Gastrocnemius medialis (tissue), 4 donors: ENCODE results near the gene AHCYL1. TPM values are rescaled to one million over a fixed set of nuclear protein-coding genes. Genes with fewer than 3 reads are reported as not detected.

Experiments used
- ATAC-seq, 2 donors: fragments of 150-250 bp; one replicate each; pipeline ENCODE4 v1.9.1; 2016
- DNase-seq, 2 donors: peaks; one replicate each; pipeline ENCODE4 v3.0.0-alpha.2; 2019
- H3K27ac ChIP-seq, 4 donors: fragments of 200-600 bp; sonication (generic); 1 replicate in 1 of 4; 2 replicates in 3 of 4; pipeline ENCODE4 v1.5.1; 2016 to 2018; ENCODE audit warnings: mild to moderate bottlenecking in 2 of 4, moderate library complexity in 1 of 4
- H3K27me3 ChIP-seq, 3 donors: fragments of 200-600 bp; sonication (generic) in 2 of 3; 1 replicate in 1 of 3; 2 replicates in 2 of 3; pipeline versions ENCODE4 v1.5.1 to v1.6.0; 2016 to 2019; ENCODE audit warnings: mild to moderate bottlenecking in 1 of 3, moderate library complexity in 1 of 3
- H3K36me3 ChIP-seq, 2 donors: fragments of 200-600 bp; sonication (generic) in 1 of 2; one replicate each; pipeline ENCODE4 v1.5.1; 2017 to 2018
- H3K4me1 ChIP-seq, 2 donors: fragments of 200-600 bp; sonication (generic) in 1 of 2; one replicate each; pipeline ENCODE4 v1.5.1; 2016 to 2017; ENCODE audit warnings: mild to moderate bottlenecking in 2 of 2
- H3K4me3 ChIP-seq, 4 donors: fragments of 200-600 bp; sonication (generic) in 3 of 4; 1 replicate in 1 of 4; 2 replicates in 3 of 4; pipeline ENCODE4 v1.5.1; 2016 to 2019; ENCODE audit warnings: mild to moderate bottlenecking in 2 of 4
- H3K9me3 ChIP-seq, 3 donors: fragments of 200-600 bp; sonication (generic) in 2 of 3; 1 replicate in 1 of 3; 2 replicates in 2 of 3; pipeline ENCODE4 v1.5.1; 2016 to 2019
- POLR2A ChIP-seq, 2 donors: fragments of 450-650 bp; IDR thresholded peaks; one replicate each; pipeline ENCODE4 v1.6.1; 2017; ENCODE audit warnings: antibody characterized with exemption in 2 of 2, mild to moderate bottlenecking in 2 of 2, moderate library complexity in 2 of 2
- in situ Hi-C, 4 donors: fragments of 200-750 bp; cut with MboI; loops; one replicate each; pipeline versions ENCODE4 v1.15.0 to v1.8.0; 2017; ENCODE audit warnings: low sequenced_read_pairs in 4 of 4
- intact Hi-C: fragments of 100-400 bp; cut with DNase I; formaldehyde crosslinking; loops from one replicate; pipeline ENCODE4 v1.15.1; 2023; ENCODE audit warnings: low total_unique reads
- total RNA-seq, 4 donors: library from RNA; depleted of rRNA; stranded (reverse); fragments of >200 nt; gene quantifications; one replicate each; pipeline versions ENCODE4 v1.1.0 to v1.2.3, GENCODE V29; 2016
- TF ChIP-seq, protein P1 (sequence below), 5 experiments: fragments of 450-650 bp in 3 of 5; fragments of 200-600 bp in 2 of 5; sonication (generic) in 2 of 5; IDR thresholded peaks in 4 of 5; conservative IDR thresholded peaks in 1 of 5; 1 replicate in 4 of 5; 2 replicates in 1 of 5; pipeline ENCODE4 v1.5.1; 2016 to 2019; ENCODE audit warnings: antibody characterized with exemption in 5 of 5, mild to moderate bottlenecking in 3 of 5, moderate library complexity in 3 of 5

AHCYL1 gene
- total RNA-seq, 4 donors from 2014 or later: 42.3 to 109 (median 69.6) TPM

DNA sequence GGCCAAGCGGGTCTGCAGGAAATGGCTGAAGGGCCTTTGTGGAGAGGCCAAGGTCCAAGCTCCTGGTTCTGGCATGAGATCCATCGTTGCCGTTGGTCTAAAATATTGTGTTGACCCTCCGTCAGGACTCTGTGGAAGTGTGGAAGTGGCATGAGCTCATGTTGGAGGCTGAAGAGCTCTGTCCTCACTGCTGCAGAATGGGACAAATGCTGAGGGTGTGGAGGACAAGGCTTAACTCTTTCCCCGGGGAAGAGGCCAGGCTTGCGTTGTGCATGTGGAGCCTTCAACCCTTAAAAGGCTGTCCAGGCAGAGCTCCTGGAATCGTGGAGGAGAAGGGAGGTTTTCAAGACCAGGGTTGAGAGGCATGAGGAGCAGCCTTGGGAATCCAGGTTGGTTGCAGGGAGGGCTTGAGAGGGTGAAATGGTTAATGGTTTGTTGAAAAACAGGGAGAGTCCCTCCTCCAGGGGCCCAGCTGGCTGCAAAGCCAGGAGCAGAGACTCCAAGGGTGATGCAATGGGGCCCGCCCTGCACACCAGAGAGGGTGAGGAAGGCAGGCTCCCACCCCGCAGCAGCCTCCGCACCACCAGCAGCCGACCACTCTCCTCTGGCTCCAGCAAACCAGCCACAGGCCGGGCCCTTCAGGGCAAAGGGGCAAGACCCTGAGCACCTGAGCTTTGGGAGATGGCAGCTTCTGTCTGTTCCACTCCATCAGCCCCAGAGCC lies 6.7 kb upstream of the AHCYL1 start:
- Histone ChIP-seq H3K4me3 (no peak overlapping the region), H3K4me1 (peaks cover 14 to 19% of the 10 kb centered on the region in 2 donors), H3K9me3 (no peaks in the 10 kb centered on the region), H3K27me3 (no peaks in the 10 kb centered on the region), H3K36me3 (no peaks in the 10 kb centered on the region), H3K27ac (peak overlapping the region; percentile 24 to 49 (median 35))
- DNase-seq (peak in 1 of 2 donors; percentile 58), ATAC-seq (peak in 1 of 2 donors; percentile 34)
- intact Hi-C loops (no loop called here), in situ Hi-C loops (loop anchor here in 1 of 4 donors (5.0 kb wide), 1 partner anchor 201 kb away; no protein-coding TSS in a partner anchor)
- TF ChIP-seq, protein P1, sequence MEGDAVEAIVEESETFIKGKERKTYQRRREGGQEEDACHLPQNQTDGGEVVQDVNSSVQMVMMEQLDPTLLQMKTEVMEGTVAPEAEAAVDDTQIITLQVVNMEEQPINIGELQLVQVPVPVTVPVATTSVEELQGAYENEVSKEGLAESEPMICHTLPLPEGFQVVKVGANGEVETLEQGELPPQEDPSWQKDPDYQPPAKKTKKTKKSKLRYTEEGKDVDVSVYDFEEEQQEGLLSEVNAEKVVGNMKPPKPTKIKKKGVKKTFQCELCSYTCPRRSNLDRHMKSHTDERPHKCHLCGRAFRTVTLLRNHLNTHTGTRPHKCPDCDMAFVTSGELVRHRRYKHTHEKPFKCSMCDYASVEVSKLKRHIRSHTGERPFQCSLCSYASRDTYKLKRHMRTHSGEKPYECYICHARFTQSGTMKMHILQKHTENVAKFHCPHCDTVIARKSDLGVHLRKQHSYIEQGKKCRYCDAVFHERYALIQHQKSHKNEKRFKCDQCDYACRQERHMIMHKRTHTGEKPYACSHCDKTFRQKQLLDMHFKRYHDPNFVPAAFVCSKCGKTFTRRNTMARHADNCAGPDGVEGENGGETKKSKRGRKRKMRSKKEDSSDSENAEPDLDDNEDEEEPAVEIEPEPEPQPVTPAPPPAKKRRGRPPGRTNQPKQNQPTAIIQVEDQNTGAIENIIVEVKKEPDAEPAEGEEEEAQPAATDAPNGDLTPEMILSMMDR (IDR thresholded peaks at IDR 0.05 in 4 of 5, conservative IDR thresholded peaks at IDR 0.05 in 1 of 5): no peak
- no peak for TF ChIP-seq POLR2A (IDR thresholded peaks at IDR 0.05)

DNA sequence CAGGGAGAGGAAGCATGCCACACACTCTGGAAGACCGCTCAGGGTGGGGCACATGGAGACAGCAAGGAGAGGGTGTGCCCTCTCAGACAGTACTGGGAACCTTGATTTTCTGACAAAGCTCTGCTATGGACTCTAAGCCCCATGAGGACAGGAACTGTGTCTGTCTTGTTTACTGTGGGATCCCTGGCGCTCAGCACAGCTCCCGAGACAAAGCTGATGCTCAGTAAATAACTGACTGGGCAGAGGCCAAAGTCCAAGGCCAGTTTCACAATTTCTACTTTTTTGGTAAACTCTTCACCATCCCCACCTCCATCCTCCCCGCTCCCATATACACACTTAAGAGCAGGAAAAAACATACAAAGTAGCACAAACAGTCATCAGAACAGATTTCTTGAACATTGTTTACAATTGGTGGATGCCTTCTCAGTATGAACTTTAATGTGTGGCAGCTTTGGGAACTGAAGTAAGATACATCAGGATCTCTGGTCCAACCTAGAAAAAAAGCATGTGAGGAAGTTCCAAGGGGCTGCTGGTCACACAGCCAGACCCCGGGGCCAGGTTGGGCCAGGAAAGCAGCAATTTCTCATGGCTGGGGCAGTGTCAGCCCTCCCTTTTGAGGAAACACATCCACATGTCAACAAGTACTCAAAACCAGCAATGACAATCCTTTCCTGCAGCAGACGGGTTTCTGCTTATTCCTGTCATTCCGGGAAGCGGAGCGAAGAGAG lies 5.6 kb upstream of the AHCYL1 start:
- peaks cover 19% of the 10 kb centered on the region in 2 donors for H3K4me1 ChIP-seq
- H3K36me3 ChIP-seq: no peaks in the 10 kb centered on the region
- in situ Hi-C loops: loop anchor here in 1 of 4 donors (5.0 kb wide), 1 partner anchor 202 kb away; no protein-coding TSS in a partner anchor
- H3K27ac ChIP-seq: peak overlapping the region; percentile 21 to 49 (median 35)
- no peak for TF ChIP-seq POLR2A (IDR thresholded peaks at IDR 0.05)
- TF ChIP-seq, protein P1 (IDR thresholded peaks at IDR 0.05 in 4 of 5, conservative IDR thresholded peaks at IDR 0.05 in 1 of 5): no peak
- ATAC-seq (no peak), DNase-seq (no peak)
- H3K9me3 ChIP-seq: no peaks in the 10 kb centered on the region
- no peaks in the 10 kb centered on the region for H3K27me3 ChIP-seq
- no peak overlapping the region for H3K4me3 ChIP-seq
- intact Hi-C loops: no loop called here

DNA sequence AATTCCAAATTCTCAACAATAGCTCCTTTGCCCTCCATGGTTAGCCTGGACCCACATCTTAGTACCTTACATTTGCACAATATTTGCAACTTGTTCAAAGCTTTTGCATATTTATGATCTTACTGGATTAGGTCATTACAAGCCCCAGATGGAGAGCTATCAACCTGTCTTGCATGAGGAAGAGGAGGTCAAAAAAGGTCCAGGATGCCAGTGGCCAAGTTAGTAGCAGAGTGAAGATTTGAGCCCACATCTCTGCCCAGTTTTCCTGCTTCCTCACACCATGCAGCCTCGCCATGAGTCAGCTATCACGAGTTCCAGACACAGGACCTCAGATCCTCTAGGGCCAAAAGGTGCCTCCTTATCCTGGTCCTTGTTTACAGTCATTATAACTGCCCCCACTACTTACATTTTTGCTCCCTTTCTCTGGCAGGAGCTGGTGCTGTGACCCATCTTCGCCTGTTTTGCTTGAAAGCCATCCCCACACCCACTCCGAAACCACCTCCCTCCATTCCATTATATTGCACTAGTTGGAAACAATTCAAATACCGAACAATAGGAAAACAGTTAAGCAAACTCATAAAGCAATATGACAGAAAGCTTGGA lies 5.0 kb upstream of the AHCYL1 start:
- H3K9me3 ChIP-seq: no peaks in the 10 kb centered on the region
- peaks cover 23 to 24% of the 10 kb centered on the region in 2 donors for H3K4me1 ChIP-seq
- DNase-seq: peak in 1 of 2 donors; percentile 43
- intact Hi-C loops: loop anchor here (5.0 kb wide), 1 partner anchor 102 kb away; no protein-coding TSS in a partner anchor
- ATAC-seq: no peak
- no peak overlapping the region for H3K4me3 ChIP-seq
- no peaks in the 10 kb centered on the region for H3K27me3 ChIP-seq
- in situ Hi-C loops: loop anchor here (5.0 to 10.0 kb wide), 8 partner anchors 62 to 435 kb away; partner anchors contain the start of genes GNAI3 (in 2 of the 4) and GSTM2 (in 1 of the 4)
- H3K36me3 ChIP-seq: no peaks in the 10 kb centered on the region
- H3K27ac ChIP-seq: peak overlapping the region; percentile 21 to 49 (median 36)
- no peak for TF ChIP-seq POLR2A (IDR thresholded peaks at IDR 0.05)
- TF ChIP-seq, protein P1 (IDR thresholded peaks at IDR 0.05 in 4 of 5, conservative IDR thresholded peaks at IDR 0.05 in 1 of 5): no peak

DNA sequence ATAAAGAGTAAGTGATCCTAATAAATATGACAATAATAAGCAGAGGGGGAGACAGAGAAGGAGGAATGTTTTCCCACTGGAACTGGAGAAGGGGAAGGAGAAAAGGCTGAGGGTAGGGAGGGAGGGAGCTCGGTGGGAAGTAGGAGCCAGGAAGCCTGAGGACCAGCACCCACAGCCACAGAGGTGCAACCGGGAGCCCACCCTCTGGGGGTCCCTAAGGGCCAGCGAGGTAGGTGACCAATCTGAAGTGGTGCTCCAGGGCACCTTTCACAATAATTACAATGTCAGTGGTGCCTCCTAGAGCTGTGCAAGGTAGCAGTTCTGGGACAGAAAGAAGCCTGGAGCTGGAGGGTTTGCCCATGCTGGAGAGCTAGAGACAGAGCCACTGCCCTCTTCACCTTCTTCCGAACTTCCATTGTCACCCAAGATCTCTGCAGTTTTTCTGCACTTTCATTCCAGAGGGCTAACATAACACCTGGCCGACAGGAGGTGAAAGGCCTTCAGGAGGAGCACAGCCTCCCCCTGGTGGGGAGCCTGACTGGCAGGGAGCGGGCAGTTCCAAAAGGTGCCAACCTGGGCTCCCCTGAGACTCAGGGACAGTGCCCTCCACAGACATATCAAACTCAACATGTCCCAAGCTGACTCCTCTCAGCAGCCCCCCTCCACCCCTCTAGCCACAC lies 4.1 kb upstream of the AHCYL1 start:
- Histone ChIP-seq H3K4me1 (peaks cover 23 to 25% of the 10 kb centered on the region in 2 donors), H3K27me3 (no peaks in the 10 kb centered on the region), H3K4me3 (no peak overlapping the region), H3K36me3 (no peaks in the 10 kb centered on the region), H3K27ac (peak overlapping the region; percentile 21 to 41 (median 28)), H3K9me3 (no peaks in the 10 kb centered on the region)
- in situ Hi-C loops (loop anchor here (5.0 to 10.0 kb wide), 8 partner anchors 63 to 436 kb away; partner anchors contain the start of genes GNAI3 (in 2 of the 4) and GSTM2 (in 1 of the 4)), intact Hi-C loops (loop anchor here (5.0 kb wide), 1 partner anchor 103 kb away; no protein-coding TSS in a partner anchor)
- DNase-seq (no peak), ATAC-seq (no peak)
- no peak for TF ChIP-seq POLR2A (IDR thresholded peaks at IDR 0.05)
- TF ChIP-seq, protein P1 (IDR thresholded peaks at IDR 0.05 in 4 of 5, conservative IDR thresholded peaks at IDR 0.05 in 1 of 5): peak in 4 of 5 experiments; percentile 20 to 44 (median 33)
